GM21526 (cell line): ENCODE results near the gene MAPK8IP2.
A peak's percentile ranks its signal among the peaks of the same experiment; 100 is the strongest.

Experiments used
- ATAC-seq: cut with Tn5 transposase; IDR thresholded peaks from one replicate; pipeline ENCODE4 v1.9.1; 2021; ENCODE audit warnings: moderate library complexity; ENCODE audit not compliant: unreplicated experiment, low FRiP score

The MAPK8IP2 gene

DNA sequence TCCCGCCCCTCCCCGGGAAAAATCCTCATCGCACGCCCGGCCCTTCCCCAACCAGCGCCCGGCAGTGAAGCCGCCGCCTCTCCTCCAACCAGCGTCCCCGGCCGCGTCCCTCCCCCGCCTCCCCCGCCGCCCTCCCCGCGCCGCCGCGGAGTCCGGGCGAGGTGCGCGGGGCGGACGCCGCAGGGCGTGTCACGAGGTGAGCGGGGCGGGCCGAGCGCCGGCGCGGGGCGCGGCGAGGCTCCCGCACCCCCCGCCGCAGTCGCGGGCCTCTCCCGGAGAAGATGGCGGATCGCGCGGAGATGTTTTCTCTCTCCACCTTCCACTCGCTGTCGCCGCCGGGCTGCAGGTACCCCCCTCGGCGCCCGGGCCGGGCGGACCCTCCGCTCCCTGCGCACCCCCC lies at the start of gene MAPK8IP2:
Gene MAPK8IP2 (plus strand): TSS at position 256 of the 400 bp plus-strand sequence. CDS start 26 bp downstream, at position 282.
- no peak for ATAC-seq

DNA sequence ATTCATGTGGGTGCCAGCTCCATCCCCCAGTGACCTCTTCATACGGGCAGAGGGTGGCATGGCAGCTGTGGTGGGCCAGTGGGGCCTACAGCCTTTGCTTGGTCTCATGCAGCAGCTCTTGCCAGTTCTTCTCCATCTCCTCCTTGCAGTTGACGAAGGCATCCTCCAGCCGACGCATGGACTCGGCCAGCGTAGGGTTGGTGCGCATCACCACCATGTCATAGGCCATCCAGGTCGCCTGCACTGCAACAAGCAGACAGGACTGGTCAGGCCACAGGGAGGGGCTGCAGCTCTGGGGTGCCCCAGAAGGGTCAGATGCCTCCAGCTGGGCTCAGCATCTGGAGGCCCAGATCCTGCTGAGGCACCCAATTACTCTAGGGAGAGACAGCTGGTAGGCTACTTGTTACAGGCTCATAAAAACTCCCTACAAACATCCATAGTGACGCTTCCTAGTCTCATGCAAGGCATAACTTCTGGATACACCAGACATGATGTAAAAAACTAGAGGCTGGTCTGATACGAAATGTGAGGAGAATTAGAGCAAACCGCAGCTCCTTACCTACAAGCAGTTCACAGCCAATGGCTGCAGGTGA lies 49.3 kb upstream of the MAPK8IP2 start:
- ATAC-seq: no peak

DNA sequence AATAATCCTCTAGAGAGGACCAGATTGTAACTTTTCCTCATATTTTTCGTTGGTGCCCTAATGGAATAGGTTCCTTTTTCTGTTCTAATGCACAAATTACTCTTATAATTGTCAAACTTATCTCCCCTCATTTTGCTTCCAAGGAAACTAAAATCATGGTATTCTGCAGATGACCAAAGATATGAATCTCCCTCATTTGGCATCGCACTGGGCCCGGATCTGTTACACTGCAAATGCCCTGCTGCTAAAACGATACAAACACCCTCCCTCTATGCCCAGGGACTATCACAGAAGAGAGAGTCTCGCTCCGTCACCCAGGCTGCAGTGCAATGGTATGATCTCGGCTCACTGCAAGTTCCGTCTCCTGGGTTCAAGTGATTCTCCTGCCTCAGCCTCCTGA lies 47.3 kb upstream of the MAPK8IP2 start:
- ATAC-seq: no peak

DNA sequence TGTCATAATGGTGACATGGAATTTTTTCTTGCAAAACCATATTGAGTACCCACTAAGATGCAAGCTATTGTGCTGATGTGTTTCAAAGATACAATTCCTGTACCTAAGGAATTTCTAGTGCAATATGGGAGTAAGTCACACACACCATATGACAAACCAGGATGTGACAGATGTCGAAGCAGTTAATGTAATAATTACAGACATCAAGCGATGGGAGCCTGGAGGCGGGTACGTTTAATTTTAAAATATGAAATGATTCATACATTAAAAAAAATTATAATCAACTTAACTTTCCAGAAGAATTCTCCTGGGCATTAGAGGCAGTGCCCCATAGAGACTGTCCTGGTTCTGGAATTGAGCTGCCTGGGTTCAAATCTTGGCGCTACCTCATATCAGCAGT lies 43.9 kb upstream of the MAPK8IP2 start:
- ATAC-seq: no peak

DNA sequence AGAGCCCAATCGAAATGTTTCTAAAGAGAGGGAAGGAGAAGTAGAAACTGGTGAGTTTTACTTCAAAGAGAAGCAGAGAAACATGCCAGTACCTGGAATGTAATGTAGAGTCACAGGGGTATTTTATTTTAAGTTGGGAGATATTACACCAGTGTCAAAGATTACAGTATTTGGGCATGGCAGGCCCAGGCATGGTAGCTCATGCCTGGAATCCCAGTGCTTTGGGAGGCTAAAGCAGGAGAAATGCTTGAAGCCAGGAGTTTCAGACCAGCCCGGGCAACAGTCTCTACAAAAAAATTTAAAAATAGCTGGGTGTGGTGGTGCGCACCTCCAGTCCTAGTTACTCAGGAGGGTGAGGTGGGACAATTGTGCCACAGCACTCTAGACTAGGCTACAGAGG lies 40.6 kb upstream of the MAPK8IP2 start:
- ATAC-seq: no peak

DNA sequence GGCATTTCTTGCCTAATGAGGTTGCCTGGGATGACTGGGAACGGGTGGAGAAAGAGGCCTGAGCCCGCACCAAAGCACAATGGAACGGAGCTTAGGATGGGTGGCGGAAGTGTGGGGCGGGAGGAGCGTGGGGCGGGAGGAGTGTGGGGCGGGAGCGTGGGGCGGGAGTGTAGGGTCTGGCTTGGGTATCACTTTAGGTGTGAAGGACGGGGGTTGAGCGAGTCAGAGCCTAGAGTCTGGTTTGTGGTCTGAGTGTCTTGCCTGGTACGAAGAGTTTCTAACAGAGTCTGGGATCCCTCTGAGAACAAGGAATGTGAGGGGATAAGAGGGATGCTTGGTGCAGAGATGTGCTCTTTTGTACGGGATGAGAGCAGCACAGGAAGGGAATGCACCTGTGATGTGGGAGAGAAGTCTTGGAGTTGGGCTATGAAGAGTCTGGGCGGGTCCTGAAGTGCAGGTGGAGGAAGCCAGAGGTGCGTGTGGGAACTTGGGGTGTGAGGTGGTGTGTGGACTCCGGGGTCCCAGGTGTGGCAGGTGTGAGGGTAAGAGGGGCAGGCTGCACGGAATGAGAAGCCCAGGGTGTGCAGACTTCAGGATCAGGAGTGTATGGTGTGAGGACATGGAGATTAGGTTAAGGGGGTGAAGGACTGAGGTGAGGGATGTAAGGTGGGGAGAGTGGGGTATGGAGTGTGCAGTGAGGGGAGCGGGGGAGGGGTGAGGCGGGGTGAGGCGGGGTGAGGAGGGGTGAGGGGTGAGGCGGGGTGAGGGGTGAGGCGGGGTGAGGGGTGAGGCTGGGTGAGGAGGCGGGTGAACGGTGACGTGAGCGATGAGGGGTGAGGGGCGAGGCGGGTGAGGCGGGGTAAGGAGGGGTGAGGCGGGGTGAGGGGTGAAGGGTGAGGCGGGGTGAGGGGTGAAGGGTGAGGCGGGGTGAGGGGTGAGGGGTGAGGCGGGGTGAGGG lies 38.9 kb upstream of the MAPK8IP2 start:
- no peak for ATAC-seq

DNA sequence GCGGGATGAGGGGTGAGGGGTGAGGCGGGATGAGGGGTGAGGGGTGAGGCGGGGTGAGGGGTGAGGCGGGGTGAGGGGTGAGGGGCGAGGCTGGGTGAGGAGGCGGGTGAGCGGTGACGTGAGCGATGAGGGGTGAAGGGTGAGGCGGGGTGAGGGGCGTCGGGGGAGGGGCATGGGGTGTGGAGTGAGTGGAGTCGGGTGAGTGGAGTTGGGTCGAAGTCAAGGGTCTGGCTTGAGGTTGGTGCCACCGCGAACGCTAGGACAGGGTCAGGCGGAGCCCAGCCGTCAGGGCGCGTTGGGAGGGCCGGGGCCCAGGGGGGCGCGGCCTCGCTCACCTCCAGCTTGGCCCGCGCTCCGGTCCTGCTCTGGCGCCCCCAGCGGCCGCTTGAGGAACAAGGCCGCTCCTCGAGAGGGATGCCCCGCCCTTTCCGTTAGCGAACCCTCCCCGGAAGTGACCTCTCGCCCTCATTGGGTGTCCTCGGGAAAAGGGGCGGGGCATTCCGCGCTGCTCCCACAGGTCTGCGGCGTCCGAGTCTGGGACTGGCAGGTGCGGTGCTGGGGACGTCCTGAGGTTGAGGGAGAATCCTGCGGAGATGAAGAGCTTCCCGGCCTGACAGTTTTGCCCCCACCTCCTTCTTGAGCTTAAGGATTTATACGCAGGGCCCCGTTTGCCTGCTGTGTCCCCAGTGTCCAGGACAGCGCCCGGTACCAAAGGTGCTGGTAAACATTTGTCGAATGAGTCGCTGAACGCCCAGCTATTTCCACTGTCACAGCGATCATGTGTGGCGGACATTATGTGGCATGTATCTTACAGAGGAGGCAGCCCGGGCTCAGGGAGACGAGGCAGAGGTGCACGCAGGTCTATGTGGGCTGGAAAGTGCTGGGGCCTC lies 37.8 kb upstream of the MAPK8IP2 start, which contains the start of gene SYCE3:
Gene SYCE3 (minus strand): TSS at position 397 of the 890 bp plus-strand sequence. CDS start 6,514 bp downstream, outside the sequence.
- peak; percentile 79 for ATAC-seq

DNA sequence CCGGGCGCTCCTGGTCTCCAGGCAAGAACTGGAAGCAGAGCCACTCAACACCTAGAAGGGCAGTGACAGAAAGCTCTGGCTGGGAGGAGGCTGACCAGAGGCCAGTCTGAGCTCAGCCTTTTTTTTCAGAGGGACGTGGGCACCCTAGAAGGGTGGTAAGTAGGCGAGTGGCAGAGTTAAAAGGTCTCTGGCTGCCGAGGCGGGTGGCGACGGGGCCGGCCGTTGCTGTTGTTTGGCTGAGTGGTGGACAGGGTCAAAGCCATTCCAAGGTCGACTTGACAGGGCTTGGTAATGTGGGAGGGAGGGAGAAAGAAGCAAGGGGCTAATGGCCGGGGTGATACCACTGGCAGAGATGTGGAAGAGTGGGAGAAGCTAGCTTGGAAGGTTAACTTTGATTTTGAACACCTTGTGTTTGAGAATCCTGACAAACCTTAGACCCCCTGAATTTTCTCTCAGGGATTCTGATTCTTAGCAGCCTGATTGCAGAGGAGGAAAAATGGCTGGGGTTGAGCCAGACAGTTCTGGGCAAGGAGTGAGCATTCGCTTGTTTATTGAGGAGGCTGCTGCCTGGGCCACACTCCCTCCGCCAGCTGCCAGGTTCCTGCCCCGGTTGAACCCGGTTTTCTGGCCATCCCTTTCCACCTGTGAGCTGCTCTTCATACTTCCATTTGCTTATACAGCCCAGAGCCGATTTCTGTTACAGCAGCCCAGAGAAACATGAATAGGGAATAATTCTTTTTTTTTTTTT lies 37.0 kb upstream of the MAPK8IP2 start:
- ATAC-seq: no peak

DNA sequence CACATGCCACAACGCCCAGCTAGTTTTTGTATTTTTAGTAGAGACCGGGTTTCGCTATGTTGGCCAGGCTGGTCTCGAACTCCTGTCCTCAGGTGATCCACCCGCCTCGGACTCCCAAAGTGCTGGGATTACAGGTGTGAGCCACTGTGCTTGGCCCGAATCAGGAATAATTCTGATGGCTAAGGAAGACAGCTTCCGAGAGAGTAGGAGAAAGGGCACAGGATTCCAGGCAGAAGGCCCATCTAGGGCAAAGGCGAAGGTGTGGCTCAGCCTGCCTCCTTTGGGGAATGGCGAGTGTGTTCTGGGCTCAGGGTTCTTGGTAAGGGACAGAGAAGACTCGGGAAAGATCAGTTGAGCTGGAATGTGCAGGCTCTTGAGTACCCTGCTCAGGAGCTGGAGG lies 36.3 kb upstream of the MAPK8IP2 start:
- no peak for ATAC-seq

DNA sequence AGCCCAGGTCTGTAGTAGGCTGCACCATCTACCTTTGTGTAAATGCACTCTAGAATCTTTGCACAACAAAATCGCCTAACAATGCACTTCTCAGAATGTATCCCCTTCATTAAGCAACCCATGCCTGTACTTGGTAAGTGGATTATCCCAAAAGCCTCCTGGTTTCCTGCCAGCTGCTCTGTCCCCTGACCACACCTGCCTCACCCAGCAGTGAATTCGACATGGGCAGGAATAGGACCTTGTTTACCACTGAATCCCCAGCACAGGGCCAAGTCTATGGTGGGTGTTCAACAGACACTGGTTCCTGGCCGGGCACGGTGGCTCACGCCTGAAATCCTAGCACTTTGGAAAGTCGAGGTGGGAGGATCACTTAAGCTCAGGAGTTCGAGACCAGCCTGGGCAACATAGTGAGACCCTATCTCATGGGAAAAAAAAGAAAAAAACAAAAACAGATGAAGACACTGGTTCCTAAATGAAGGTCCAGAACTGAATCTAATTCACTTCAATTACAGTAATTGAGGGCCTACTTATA lies 32.8 kb upstream of the MAPK8IP2 start:
- no peak for ATAC-seq

DNA sequence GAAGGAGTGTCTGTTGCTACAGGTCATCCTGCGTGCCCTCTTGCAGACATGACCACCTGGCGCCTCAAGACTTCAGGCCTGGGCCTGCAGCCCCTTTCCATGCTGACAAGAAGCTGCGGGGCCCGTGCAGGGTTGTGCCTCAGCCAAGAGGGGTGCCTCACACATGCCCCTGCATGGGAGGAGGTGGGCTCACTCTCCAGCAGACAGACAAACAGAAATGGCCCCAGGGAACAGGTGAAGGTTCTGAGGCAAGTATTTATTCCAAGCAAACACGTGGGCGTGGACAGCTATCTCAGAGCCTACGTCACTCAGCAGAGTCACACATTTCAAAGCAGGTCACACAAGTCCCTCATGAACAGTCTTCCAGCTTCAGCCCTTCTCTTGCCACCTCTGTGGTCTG lies 32.0 kb upstream of the MAPK8IP2 start:
- no peak for ATAC-seq

DNA sequence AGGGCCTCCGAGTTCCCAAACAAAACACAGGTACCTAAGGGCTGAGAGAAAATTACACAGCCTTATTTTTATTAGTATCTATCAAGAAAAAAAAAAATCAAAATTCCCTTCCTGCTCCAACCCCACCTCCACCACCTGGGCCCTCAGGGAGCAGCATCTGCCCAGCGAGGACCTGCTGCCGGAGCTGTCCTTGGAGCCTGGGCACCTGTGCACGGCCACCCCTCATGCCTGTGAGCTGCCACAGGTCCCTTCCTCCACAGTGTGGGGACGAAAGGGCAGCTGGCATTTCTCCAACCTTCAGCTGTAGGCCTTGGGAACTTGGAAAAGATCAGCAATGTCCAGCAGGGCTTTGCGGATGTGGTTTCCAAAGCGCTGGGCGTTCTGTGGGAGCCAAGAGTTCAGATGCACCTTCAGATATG lies 31.5 kb upstream of the MAPK8IP2 start:
- ATAC-seq: no peak

DNA sequence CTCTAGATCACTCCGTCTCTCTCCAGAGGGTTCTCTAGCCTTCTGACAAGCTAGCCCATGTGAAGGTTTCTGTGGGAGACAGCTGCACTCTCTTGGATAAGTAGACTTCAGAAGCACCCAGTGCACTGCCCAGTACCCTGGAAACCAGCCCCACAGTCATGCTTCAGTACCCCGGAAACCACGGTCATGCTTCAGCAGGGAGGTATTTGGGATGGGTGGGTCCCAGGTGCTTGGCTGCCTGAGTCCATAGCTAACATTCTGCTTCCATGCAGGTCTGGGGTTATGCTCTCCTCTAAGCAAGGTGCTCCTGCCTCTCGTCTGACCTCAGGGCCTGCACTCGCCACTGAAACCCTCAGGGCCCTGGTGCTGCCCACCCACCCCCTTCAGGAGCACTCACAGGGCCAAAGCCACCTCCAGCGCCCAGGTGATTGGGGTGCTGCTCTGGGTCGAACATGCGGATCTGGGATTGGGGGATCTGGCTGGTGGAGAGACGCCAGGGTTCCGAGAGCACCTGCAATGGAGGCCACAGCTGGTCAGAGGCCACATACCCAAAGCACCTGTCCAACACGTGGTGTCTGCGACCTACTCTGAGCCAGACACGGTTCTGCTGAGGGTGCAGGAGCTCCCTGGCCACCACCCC lies 30.6 kb upstream of the MAPK8IP2 start:
- no peak for ATAC-seq

DNA sequence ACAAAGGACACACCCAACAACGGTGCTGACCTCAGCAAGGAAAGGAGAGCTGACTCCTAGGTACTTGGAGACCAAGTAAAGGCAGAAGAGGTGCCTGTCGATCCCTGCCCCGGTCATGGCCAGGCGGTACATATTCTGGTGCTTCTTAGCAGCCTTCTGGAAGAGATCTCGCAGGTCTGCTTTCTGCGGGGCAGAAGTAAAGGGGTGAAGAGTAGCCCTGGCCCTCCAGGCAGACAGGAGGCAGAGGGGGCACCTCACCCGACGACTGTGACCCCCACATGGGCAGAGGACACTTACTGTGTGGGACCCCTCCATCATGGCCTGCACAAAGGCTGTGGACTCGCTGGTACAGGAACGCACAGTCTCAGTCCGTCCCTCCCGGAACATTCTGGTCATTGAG lies 29.7 kb upstream of the MAPK8IP2 start:
- no peak for ATAC-seq

DNA sequence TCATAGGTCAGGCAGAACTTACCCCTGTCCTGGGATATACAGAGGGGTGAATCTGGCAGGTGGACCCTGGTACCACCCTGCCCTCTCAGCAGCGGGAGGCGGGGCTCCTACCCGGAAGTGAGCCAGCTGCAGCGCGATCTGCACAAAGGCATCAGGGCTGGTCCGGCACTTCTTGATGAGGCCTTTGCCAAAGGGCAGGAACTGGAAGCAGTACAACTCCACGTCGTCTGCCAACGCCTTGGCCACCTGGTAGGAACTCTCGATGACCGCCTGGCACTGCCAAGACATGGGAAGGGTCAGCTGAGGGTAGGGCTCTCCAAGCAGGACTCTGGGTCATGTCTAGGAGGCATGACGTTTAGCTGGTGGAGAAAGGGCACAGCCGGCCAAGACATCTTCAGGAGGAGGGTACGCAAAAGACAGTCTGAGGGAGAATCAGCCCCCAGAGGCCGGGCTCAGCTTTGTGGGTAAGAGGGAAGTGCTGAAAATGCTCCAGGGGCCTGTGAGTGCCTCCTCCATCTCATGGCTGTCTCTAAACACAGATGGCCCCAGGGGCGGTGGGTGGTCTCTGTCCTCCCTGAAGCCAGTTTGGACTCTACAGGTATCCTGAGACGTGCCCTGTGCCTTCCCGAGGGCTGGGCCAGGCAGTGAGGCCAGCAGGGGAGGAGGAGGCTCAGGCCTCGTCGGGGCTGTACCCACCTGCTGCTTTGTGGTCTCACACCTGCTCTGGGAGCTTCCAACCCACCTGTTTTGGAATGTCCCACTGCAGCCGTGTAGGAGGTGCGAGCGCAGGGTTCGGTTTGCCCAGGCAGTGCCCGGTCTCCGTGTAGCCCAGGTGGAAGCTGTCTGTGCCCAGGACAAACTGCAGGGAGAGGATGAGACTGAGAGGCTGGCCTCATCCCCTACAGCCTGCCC lies 29.1 kb upstream of the MAPK8IP2 start:
- no peak for ATAC-seq

DNA sequence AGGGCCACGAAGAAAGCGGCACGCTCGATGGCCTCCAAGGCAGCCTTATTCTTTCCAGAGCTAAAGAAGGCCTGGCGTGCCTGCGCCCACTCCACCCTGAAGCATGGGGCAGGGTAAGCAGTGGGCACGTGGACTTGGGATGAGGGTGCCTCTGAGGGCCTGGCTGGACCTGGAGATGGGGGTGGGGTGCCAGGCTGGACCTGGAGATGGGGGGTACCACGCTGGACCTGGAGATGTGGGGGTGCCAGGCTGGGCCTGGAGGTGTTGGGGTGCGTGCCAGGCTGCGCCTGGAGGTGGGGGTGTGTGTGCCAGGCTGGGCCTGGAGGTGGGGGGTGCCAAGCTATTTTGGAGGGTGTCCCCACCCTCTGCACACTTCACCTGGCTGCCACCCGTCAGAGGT lies 27.6 kb upstream of the MAPK8IP2 start:
- ATAC-seq: no peak

DNA sequence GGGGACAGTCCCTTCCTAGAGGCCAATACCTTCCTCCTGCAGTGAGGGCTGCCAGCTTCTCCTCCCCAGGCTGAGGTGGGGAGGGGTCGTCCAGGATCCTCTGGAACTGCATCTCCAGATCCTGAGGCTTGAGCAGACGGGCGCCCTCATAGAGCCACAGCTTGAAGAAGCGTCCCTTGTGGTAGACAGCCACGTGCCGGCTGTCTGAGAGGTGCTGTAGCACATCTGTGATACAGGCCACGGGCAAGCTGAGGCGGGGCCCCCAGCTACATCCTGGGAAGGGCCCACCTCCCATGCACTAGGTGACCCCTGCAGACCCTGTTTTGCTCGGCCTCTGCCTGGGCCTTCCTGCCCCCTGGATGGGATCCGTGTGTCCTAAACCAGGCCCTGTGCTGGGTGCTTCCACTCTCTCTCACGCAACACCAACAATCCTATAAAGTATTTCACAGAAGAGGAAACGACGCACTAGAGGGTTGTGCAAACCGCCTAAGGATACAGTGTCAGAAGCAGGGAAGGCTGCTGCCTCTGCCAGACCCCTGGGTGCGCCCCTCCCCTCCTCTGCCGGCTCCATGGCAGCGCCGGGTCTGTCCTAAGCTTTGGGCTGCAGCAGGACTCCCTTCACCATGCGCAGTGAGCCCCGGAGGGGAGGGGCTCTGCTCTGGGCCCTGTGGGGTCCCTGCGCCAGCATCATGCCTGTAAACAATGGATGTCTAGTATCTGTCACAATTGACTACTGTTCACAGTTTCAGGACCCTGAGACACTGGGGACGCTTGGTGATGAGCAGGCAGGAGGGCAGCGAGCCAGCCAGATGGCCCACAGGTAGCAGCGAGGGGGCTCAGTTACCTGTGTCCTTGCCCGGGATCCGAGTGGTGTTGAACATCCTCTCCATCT lies 26.9 kb upstream of the MAPK8IP2 start:
- ATAC-seq: no peak
